Heart left ventricle (tissue), 13 donors: Measurements from ENCODE around the gene TMEM92.
"Not testable (repeated sequence)": the region's sequence is repeated elsewhere in the genome, so short reads cannot be mapped to it uniquely, and the experiment has no call there.

Experiments used
- CTCF ChIP-seq, 12 donors: fragments of 200-600 bp; sonication (generic) in 4 of 12; IDR thresholded peaks; one replicate each; pipeline versions ENCODE4 v1.5.0 to v1.8.0; 2018 to 2022; ENCODE audit warnings: antibody characterized with exemption in 12 of 12, mild to moderate bottlenecking in 5 of 12
- POLR2A ChIP-seq, 2 donors: fragments of 450-650 bp; IDR thresholded peaks; one replicate each; pipeline ENCODE4 v1.6.1; 2017; ENCODE audit warnings: antibody characterized with exemption in 2 of 2, mild to moderate bottlenecking in 2 of 2, moderate library complexity in 2 of 2
- donor health status: ischemic (EF 13 %, LVEDD 7.1; RV severe dilation, severe dysfunction).
- donor health status: DM: no; HTN: yes; CAD: no.
- donor health status: DM: no; HTN: no; CAD: no.
- donor health status: ischemic (EF 25% LVEDD 6.9; RV normal size, moderate dysfunction).
- donor health status: ischemic (EF 25% LVEDD 5.7; RV mildly dilated, moderate dysfunction).
- donor health status: ischemic (EF 35%, LVEDD 5.7; RV mildly dilated, moderate dysfunction).
- donor health status: nonischemic (EF 11% LVEDD 7.7; RV severe dilation, severe dysfunction).
- donor health status: DM: yes; HTN: yes; CAD: no.
- donor health status: PGD.
- donor health status: ischemic (EF 29% LVEDD 5.4; RV normal size, mild dysfunction).
- donor health status: nonischemic (EF 23%, LVEDD 6.1; RV moderate dilation, normal function).

GRCh38 chr17:50271363-50271750 lies 2.9 kb upstream of the TMEM92 start:
- not testable (repeated sequence) for TF ChIP-seq CTCF, POLR2A (IDR thresholded peaks at IDR 0.05)
